Choroid plexus epithelial cell (primary cell): ENCODE data around the gene RAB38.

Experiments used
- DNase-seq: peaks from one replicate; pipeline ENCODE4 v3.0.0-alpha.2; 2010; ENCODE audit warnings: low read depth
- H3K4me3 ChIP-seq: 2 replicates; pipeline ENCODE4 v1.5.1; 2011; ENCODE audit warnings: low read depth, mild to moderate bottlenecking, control low read depth, low read length, moderate library complexity
- TF ChIP-seq, protein P1 (sequence below): conservative IDR thresholded peaks from 2 replicates; pipeline ENCODE4 v1.5.1; 2011; ENCODE audit warnings: low read depth, mild to moderate bottlenecking, control low read depth, inconsistent platforms, low read length, moderate library complexity

The RAB38 gene

DNA sequence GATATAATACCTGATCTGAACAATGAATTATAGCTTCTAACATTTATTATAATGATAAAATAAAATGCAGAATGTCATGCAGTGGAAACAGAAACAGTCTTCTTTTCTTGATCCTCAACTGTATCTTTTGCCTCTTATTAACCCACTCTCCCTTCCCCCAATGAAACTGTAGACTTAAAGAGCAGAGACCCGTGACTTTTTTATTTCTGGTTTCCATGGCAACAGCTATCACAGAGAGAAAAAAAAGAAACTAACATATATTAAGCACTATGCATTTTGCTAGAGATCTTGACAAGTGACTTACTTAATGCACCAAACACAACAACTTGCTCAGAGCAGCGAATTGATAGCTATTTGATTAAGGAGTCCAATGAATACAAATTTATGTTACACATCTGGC, 69.3 kb downstream of the RAB38 start:
- TF ChIP-seq, protein P1, sequence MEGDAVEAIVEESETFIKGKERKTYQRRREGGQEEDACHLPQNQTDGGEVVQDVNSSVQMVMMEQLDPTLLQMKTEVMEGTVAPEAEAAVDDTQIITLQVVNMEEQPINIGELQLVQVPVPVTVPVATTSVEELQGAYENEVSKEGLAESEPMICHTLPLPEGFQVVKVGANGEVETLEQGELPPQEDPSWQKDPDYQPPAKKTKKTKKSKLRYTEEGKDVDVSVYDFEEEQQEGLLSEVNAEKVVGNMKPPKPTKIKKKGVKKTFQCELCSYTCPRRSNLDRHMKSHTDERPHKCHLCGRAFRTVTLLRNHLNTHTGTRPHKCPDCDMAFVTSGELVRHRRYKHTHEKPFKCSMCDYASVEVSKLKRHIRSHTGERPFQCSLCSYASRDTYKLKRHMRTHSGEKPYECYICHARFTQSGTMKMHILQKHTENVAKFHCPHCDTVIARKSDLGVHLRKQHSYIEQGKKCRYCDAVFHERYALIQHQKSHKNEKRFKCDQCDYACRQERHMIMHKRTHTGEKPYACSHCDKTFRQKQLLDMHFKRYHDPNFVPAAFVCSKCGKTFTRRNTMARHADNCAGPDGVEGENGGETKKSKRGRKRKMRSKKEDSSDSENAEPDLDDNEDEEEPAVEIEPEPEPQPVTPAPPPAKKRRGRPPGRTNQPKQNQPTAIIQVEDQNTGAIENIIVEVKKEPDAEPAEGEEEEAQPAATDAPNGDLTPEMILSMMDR = no peak
- no peak overlapping the region for H3K4me3 ChIP-seq
- DNase-seq = no peak

- H3K4me3 ChIP-seq = no peak overlapping the region
- TF ChIP-seq, protein P1 = no peak
- DNase-seq = no peak
These were observed 69.7 kb downstream of the RAB38 start for GRCh38 chr11:88105526-88105925.

- H3K4me3 ChIP-seq = no peak overlapping the region
- DNase-seq = no peak
- TF ChIP-seq, protein P1 = no peak
These were observed 70.8 kb downstream of the RAB38 start for GRCh38 chr11:88104408-88104807.

DNA sequence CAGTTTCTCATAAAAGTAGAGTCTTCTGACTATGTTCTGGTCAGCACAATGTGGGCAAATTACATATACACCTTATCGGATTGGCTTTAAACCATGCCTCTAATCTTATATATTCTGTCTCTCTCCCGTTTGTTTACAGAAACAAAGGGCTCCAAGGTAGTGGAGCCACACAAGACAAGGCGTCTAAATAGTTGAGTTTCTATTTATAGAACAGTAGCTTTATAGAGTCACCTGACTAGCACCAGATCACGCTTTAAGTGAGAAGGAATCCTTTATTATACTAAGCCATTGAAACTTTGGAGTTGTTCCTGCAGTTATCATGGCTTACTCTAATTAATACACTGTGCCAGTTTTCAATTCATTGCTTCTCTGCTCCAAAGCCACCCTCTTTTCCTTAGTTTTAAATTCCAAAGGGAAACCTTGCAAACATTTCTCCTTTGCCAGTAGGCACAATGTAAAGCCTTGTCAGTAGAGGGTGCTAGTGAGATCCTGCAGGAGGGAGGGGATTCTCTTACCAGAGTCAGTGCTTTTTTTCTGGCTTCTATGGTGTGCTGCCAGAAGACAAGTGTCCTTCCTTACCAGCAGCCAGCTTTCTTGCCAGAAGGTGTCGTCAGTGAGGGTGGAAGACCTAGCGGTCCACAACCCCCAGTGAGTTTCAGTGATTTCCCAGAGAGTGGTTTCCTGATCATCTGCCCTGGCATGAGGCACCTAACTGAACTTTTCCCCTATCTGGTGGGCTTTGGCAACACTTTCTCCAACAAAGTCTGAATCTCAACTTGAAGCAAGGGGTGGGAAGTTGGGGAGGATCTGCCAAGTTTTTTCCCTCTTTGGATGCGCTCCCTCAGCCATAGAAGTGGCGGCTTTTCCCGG, 71.7 kb downstream of the RAB38 start:
- TF ChIP-seq, protein P1 = peak; percentile 89
- DNase-seq = peak; percentile 83
- H3K4me3 ChIP-seq = no peak overlapping the region

- peak; percentile 9 for DNase-seq
- no peak overlapping the region for H3K4me3 ChIP-seq
- TF ChIP-seq, protein P1 = no peak
These were observed 72.7 kb downstream of the RAB38 start for GRCh38 chr11:88102598-88102934.

- H3K4me3 ChIP-seq = no peak overlapping the region
- DNase-seq = no peak
- TF ChIP-seq, protein P1 = no peak
These were observed 73.2 kb downstream of the RAB38 start for GRCh38 chr11:88101881-88102597.

- no peak for DNase-seq
- TF ChIP-seq, protein P1 = no peak
- H3K4me3 ChIP-seq = no peak overlapping the region
These were observed 75.1 kb downstream of the RAB38 start for GRCh38 chr11:88100151-88100550.
